EH (cell line): Measurements from ENCODE around the gene CTNNBIP1.

Source experiments
- DNase-seq: peaks from one replicate; pipeline ENCODE4 v3.0.0-alpha.2; 2015; ENCODE audit warnings: low read depth

The CTNNBIP1 gene

DNA sequence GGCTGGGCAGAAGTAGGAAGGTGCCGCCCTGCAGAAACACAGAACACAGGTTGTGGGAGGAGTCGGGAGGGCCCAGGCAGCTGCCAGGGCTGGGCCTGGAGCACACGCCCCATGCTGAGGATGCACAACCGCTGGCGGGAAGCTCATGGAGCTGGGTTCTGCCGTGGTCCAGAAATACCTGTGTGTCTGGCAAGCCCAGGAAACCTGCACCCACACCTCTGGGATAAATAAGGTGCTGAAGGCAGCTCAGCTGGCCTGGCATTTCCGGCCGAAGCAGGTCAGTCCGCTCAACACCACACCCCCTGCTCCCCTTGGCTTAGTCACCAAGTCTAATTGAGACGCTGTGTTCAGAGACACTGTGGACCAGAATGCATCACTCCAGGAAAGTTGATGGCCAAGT, 32.1 kb downstream of the CTNNBIP1 start:
- DNase-seq = no peak

GRCh38 chr1:9875636-9876000, 34.5 kb downstream of the CTNNBIP1 start:
- no peak for DNase-seq

DNA sequence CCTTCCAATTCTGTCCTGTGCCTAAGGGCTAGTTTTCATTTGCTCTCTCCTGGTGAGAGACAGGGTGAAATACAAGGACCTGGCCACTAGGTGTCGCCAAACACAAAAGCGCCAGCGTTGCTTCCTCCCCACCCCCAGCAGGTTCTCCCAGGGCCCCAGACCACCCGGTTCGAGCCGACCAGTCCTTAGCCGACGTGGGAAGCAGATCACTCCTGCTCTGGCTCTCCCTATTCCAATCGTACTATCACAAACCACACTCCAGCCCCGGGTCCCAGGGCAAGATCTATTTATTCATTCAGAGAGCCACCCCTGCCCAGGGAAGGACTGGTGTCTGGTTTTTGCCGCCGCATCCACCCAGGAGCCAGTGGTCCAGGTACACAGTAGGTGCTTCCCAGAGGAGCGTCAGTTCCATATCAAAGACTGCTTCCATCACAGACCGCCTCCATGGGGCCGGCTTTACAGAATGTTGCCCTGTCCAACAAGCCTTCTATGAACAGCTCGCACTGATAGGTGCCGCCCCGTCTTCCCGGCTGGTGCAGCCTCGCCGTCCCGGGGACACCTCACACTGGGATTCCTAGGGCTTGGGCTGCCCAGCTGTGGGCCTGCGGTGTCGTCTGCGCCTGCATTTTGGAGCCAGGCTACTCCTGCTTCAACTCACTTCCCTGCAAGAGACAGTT, 35.0 kb downstream of the CTNNBIP1 start:
- DNase-seq = peak; percentile 73

GRCh38 chr1:9874412-9874811, 35.7 kb downstream of the CTNNBIP1 start:
- no peak for DNase-seq

- no peak for DNase-seq
These were observed 36.1 kb downstream of the CTNNBIP1 start for GRCh38 chr1:9873992-9874391.

GRCh38 chr1:9873385-9873784, 36.7 kb downstream of the CTNNBIP1 start:
- DNase-seq = no peak

- no peak for DNase-seq
These were observed 37.5 kb downstream of the CTNNBIP1 start for GRCh38 chr1:9872430-9873165.

DNA sequence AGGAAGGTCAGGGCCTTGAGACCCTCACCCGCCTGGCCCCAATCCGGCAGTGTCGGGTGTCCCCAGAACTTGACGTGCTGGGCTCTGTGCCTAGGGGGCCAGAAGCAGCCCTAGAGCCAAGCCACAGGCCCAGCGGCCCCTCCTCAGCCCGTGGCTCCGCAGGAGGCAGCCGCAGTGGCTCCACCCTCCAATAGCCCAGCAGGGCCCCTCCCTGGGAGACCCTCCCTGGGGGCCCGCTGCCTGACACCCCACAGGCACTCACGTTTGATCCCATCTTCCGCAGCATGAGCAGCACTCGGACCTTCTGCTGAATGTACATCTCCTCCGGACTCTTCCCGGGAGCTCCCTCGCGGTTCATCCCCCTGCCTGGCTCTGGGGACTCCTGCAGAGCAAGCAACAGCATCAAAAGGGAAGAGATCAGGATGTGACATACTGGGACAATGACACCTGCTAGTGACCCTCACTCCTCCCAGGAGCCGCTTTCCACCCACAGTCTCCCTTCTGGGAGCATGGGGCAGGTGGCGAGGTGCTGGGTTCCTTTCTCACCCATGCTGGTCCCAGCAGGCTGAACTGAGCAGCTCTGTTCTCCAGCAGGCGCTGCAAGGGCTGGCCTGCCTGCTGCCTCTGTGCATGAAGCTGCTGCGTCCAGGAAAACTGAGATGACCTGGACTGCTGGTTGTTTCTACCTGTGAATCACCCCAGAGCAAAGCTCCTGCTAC, 38.2 kb downstream of the CTNNBIP1 start:
- DNase-seq = no peak

GRCh38 chr1:9871021-9871420, 39.0 kb downstream of the CTNNBIP1 start:
- DNase-seq = no peak

GRCh38 chr1:9870572-9870971, 39.5 kb downstream of the CTNNBIP1 start:
- no peak for DNase-seq

- no peak for DNase-seq
These were observed 40.2 kb downstream of the CTNNBIP1 start for GRCh38 chr1:9869831-9870251.

DNA sequence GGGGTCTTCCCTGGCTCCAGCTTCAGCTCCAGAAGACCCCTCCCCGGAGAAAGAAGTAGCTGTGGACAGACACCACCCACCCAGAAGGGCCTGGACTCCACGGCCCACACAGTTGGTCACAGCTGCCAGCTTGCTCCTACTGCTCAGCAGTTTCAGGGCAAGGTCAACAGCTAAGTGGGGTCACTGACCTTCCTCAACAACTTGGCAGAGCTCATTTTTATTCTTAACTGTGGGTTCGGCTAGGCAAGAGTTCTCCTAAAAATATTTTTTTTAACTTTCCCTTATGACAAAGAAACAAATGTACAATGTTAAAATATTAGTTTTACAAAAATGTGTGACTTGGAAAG, 41.9 kb downstream of the CTNNBIP1 start:
- DNase-seq = no peak

DNA sequence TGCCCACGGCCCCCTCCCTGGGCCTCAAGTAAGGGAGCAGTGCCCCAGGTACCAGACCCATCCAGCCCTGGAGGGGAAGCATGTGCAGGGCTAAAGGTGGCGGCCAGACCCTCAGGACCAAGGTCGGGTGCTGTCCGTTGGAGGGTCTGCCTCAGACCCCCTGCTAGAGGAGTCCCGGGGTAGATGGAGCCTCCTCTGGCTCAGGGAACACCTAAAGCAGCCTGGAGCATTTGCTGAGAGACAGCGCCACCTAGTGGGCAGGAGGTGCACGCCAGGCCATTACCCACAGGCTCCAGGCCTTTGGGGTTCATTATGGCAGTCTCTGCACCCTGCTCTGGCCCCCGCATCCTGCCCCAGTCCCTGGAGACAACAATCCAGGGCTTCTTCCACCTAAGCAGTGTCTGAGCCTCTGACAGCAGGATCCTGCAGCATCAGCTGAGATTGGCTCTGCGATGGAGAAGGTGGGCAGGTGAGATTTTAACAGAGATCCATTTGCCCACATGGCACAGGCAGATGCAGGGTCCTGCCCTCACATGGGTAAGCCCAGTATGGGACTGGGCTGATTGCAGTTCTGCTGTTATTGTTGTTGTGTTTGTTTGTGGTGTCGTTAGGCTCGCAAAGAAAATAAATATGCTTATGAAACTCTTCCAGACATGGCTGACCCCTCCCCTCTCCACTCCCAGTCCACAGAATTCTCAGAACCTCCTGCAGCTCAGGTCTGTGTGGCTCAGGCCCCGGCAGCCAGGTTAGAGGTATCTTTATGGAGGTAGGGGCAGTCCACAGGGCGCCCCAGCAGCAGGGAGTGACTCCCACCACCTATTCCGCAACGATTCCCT, 42.4 kb downstream of the CTNNBIP1 start:
- DNase-seq = peak; percentile 73

- DNase-seq = no peak
These were observed 43.2 kb downstream of the CTNNBIP1 start for GRCh38 chr1:9866836-9867235.

DNA sequence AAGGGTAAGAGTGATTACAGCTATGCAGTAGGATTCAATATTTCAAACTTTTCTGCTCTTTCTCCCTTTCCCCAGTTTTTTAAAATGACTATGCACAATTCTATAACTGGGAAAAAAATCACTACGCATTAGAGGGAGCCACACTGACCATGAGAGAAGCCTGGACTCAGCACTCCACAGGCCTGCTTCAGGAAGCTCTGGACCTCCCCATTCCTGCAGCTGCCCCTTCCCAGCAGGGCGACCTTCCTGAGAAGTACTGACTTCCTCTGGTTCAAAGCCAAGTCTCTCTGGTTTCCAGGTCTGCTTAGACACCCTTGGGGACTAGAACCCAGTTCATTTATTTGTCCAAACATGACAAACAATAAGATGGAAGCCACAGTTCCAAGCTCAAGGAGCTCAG, 44.3 kb downstream of the CTNNBIP1 start:
- no peak for DNase-seq

GRCh38 chr1:9863371-9863770, 46.7 kb downstream of the CTNNBIP1 start:
- no peak for DNase-seq

DNA sequence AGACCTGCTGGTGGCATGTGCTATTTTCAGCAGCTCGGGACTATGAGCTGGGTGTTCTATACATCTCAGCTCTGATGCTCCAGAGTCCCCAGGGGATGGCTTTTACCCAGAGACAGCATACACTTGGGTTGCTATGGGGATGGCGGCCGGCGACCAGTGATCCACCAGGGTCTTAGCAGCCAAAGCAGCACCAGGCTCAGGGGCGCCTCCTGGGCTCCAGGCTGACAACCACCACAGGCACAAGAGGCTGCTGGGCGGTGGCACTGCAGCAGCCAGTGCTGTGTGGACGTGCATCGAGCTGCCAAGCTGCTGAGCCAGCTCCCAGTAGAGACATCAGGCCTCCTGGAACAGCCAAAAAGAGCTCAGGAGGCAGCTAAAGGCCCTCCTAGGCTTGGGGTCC, 48.7 kb downstream of the CTNNBIP1 start:
- no peak for DNase-seq

GRCh38 chr1:9860887-9861286, 49.2 kb downstream of the CTNNBIP1 start:
- DNase-seq = no peak

GRCh38 chr1:9859281-9860014, 50.6 kb downstream of the CTNNBIP1 start:
- peak; percentile 19 for DNase-seq

DNA sequence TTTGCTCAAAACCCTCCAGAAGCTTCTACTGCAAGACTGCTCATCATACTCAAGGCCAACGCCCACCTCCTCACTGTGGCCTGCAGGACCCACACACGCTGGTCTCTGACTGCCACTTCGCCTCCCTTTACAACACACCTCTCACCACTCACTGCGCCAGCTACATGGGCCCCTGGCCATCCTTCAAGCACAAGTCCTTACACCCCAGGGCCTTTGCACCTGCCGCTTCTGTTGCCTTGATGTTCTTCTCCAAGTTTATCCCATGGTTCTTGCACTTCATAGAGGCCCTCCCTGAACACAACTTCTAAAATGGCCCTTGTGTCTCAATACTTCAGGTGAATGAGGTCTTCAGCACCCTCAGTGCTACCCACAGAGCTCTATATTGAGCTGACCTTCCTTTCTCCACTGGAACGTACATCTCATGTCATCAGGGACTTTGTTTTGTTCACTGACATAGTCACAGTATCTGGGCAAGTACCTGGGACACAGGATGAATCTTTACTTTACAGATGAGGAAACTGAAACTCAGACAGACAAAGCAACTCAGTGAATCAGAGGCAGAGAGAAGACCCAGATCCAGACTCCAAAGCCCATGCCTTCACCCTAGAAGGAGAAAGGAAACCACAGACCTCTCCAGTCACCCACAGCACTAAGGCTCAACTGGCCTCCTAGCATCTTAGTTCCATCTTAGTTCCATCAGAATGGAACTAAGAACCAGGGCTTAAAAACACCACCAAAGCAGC, 51.6 kb downstream of the CTNNBIP1 start:
- no peak for DNase-seq

DNA sequence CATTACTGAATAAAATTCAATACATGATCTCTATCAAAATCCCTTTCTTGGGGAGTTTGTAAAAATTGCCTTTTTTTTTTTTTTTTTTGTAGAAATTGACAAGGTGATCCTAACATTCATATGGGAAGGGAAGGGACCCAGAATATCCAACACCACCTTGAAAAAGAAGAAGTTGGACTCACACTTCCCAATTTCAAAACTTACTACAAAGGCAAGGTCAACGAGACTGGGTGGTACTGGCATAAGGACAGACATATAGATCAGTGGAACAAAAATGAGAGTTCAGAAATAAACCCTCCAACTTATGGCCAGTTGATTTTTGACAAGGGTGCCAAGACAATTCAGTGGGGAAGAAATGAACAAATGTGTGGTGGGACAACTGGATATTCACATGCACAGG, 54.9 kb downstream of the CTNNBIP1 start:
- DNase-seq = no peak
